H1 (cell line): ENCODE data around the gene TMEM144. TPM values are rescaled to one million over a fixed set of nuclear protein-coding genes. Genes with fewer than 3 reads are reported as not detected.

Experiments
- ATF3 ChIP-seq: IDR thresholded peaks from 2 replicates; pipeline ENCODE4 v1.6.1; 2011; ENCODE audit warnings: low read depth, mild to moderate bottlenecking, low read length; ENCODE audit not compliant: insufficient read depth
- CBX8 ChIP-seq: fragments of 300-800, 300-1000 bp; sonication (generic); IDR thresholded peaks from 2 replicates; pipeline ENCODE4 v1.7.1; 2016; ENCODE audit warnings: low read depth, low read length, borderline replicate concordance
- NANOG ChIP-seq: IDR thresholded peaks from 2 replicates; pipeline ENCODE4 v1.6.1; 2011; ENCODE audit warnings: low read length, low read depth, mild to moderate bottlenecking, inconsistent platforms; ENCODE audit not compliant: insufficient read depth, poor library complexity, severe bottlenecking
- polyA plus RNA-seq, 7 experiments: library from polyadenylated mRNA; depleted of rRNA in 3 of 7; stranded (reverse) in 5 of 7; unstranded in 2 of 7; fragments of >200 nt in 5 of 7; fragments of 200-250 nt in 2 of 7; gene quantifications; 1 replicate in 5 of 7; 2 replicates in 1 of 7; 4 replicates in 1 of 7; pipeline versions ENCODE4 v1.2.1 to v1.2.3, GENCODE V29; 2011 to 2013; ENCODE audit warnings: missing spikeins in 2 of 7, mixed read lengths in 2 of 7
- total RNA-seq: library from RNA; stranded (reverse); fragmentation: NEBNext Ultra II Directional; extraction: Animal tissue kit (Norgen Biotek cat#: 25700); gene quantifications from 2 replicates; pipeline ENCODE4 v1.2.1, GENCODE V29; 2021

Gene TMEM144
- total and polyA plus RNA-seq, 2 of the 8 experiments (the other 6 are each of a cell fraction or from before 2014, with no cell fraction given): 1.9 to 2.6 TPM

- TF ChIP-seq ATF3 (no peak), NANOG (no peak), CBX8 (no peak)
Measured at GRCh38 chr4:158209825-158210807, at the start of gene TMEM144 (continued).
